Measurements from ENCODE around the gene MGMT. TPM values are rescaled to one million over a fixed set of nuclear protein-coding genes. Genes with fewer than 3 reads are reported as not detected.

Gene MGMT
- total and polyA plus RNA-seq, 2 of the 4 experiments (the other 2 are of a cell fraction), result 11.5 to 17.8 TPM

DNA sequence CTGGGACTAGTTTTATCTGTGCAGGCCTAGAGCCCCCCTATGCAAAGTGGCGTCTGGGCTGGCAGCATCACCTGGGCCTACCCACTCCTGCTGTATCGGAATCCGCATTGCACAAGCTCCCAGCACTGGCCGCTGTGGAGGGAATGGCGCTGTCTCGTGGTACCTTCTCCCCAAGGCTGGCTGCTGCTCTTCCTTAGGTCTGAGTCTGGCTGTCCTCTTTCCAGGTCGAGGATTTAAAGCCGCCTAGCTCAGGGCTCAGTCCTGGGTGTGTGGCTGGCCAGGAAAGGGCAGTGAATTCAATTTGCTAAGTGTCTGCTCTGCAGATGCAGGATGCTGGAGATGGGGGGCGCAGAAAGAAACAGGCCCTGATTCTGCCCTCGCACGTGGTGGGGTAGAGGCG is 44.7 kb downstream of the MGMT start:
- Histone ChIP-seq H3K79me1 (ENCODE audit: low read depth in 1 of 2, low read length in 2 of 2) (peaks cover 4 to 12% of the 10 kb centered on the region in 2 experiments; a peak in 2 of 4 replicates), H2AFZ (replicated peaks; ENCODE audit: low read length, poor library complexity) (no peak overlapping the region), H2AK9ac (replicated peaks; ENCODE audit: low read depth, low read length, poor library complexity) (no peak overlapping the region), H3K14ac (replicated peaks; ENCODE audit: low read depth, low read length) (no peak overlapping the region), H3K9me1 (ENCODE audit: insufficient read depth, low read length) (no peaks in the 10 kb centered on the region), H2BK15ac (ENCODE audit: low read depth, low read length) (no peak overlapping the region), H3K18ac (ENCODE audit: low read depth, low read length) (no peak overlapping the region), H3K4me2 (ENCODE audit: low read depth, low read length) (no peak overlapping the region), H4K8ac (ENCODE audit: low read depth in 2 of 2, low read length in 2 of 2) (no peak overlapping the region), H2BK20ac (ENCODE audit: low read depth, low read length) (no peak overlapping the region), H2AK5ac (ENCODE audit: low read depth, low read length) (no peak overlapping the region), H3K56ac (ENCODE audit: extremely low read depth, insufficient read depth, low read length) (no peak overlapping the region), H3K9me3 (ENCODE audit: control insufficient read depth, insufficient read depth, low read length) (peaks cover 5% of the 10 kb centered on the region), H4K20me1 (ENCODE audit: insufficient read depth, low read length) (no peaks in the 10 kb centered on the region), H3K36me3 (ENCODE audit: control insufficient read depth, insufficient read depth, low read length) (no peaks in the 10 kb centered on the region), H3K27ac (ENCODE audit: insufficient read depth, low read length) (no peak overlapping the region), H2BK5ac (ENCODE audit: low read depth, low read length, poor library complexity, severe bottlenecking) (no peak overlapping the region), H3K23ac (ENCODE audit: low read depth, low read length) (no peak overlapping the region), H3K4ac (ENCODE audit: low read depth, low read length) (no peak overlapping the region), H3K9ac (ENCODE audit: low read depth, low read length) (no peak overlapping the region), H4K91ac (ENCODE audit: insufficient read depth, low read depth, low read length) (no peak overlapping the region), H2BK120ac (ENCODE audit: low read depth, low read length) (no peak overlapping the region), H4K5ac (ENCODE audit: low read depth, low read length) (no peak overlapping the region), H3K4me1 (ENCODE audit: control insufficient read depth, insufficient read depth, low read length) (peaks cover 2% of the 10 kb centered on the region; the same call in 1 of the 2 replicates), H3K27me3 (ENCODE audit: control insufficient read depth, insufficient read depth, low read length) (no peaks in the 10 kb centered on the region), H3K4me3 (ENCODE audit: insufficient read depth, low read depth, low read length) (no peak overlapping the region)
- TF ChIP-seq, protein P1, sequence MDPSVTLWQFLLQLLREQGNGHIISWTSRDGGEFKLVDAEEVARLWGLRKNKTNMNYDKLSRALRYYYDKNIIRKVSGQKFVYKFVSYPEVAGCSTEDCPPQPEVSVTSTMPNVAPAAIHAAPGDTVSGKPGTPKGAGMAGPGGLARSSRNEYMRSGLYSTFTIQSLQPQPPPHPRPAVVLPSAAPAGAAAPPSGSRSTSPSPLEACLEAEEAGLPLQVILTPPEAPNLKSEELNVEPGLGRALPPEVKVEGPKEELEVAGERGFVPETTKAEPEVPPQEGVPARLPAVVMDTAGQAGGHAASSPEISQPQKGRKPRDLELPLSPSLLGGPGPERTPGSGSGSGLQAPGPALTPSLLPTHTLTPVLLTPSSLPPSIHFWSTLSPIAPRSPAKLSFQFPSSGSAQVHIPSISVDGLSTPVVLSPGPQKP (IDR thresholded peaks at IDR 0.05; ENCODE audit: borderline replicate concordance, low read depth, low read length), result no peak
- TF ChIP-seq, protein P2, sequence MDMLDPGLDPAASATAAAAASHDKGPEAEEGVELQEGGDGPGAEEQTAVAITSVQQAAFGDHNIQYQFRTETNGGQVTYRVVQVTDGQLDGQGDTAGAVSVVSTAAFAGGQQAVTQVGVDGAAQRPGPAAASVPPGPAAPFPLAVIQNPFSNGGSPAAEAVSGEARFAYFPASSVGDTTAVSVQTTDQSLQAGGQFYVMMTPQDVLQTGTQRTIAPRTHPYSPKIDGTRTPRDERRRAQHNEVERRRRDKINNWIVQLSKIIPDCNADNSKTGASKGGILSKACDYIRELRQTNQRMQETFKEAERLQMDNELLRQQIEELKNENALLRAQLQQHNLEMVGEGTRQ (IDR thresholded peaks at IDR 0.05; ENCODE audit: low read depth, low read length), result no peak
- TF ChIP-seq POLR2A (IDR thresholded peaks at IDR 0.05; ENCODE audit: low read depth, low read length), result no peak
- no peak for TF ChIP-seq FOS (IDR thresholded peaks at IDR 0.05; ENCODE audit: low read depth, low read length)
- no peak for TF ChIP-seq MAZ (IDR thresholded peaks at IDR 0.05; ENCODE audit: borderline replicate concordance, low read depth, low read length)
- TF ChIP-seq, protein P3, sequence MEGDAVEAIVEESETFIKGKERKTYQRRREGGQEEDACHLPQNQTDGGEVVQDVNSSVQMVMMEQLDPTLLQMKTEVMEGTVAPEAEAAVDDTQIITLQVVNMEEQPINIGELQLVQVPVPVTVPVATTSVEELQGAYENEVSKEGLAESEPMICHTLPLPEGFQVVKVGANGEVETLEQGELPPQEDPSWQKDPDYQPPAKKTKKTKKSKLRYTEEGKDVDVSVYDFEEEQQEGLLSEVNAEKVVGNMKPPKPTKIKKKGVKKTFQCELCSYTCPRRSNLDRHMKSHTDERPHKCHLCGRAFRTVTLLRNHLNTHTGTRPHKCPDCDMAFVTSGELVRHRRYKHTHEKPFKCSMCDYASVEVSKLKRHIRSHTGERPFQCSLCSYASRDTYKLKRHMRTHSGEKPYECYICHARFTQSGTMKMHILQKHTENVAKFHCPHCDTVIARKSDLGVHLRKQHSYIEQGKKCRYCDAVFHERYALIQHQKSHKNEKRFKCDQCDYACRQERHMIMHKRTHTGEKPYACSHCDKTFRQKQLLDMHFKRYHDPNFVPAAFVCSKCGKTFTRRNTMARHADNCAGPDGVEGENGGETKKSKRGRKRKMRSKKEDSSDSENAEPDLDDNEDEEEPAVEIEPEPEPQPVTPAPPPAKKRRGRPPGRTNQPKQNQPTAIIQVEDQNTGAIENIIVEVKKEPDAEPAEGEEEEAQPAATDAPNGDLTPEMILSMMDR (conservative IDR thresholded peaks at IDR 0.05; ENCODE audit: low read depth, low read length), result no peak
- no peak for TF ChIP-seq RFX5 (IDR thresholded peaks at IDR 0.05; ENCODE audit: low read depth, low read length)
- no peak for TF ChIP-seq RCOR1 (IDR thresholded peaks at IDR 0.05; ENCODE audit: insufficient replicate concordance, low read length)
- no peak for TF ChIP-seq CHD1 (IDR thresholded peaks at IDR 0.05; ENCODE audit: low read depth, low read length)
- TF ChIP-seq BHLHE40 (IDR thresholded peaks at IDR 0.05; ENCODE audit: low read depth, low read length), result no peak
- TF ChIP-seq MAFK (IDR thresholded peaks at IDR 0.05; ENCODE audit: low read depth, low read length), result no peak
- TF ChIP-seq MXI1 (IDR thresholded peaks at IDR 0.05; ENCODE audit: borderline replicate concordance, low read depth, low read length), result no peak
- no peak for TF ChIP-seq NFE2L2 (IDR thresholded peaks at IDR 0.05; ENCODE audit: low read depth, low read length)
- WGBS, 2 experiments (ENCODE audit: extremely low coverage in 2 of 2, insufficient read length in 1 of 2), result 85% methylated on average over 5 of the region's 12 CpGs; no CpG with 5 or more reads in 1 of the 2 experiments
- in situ Hi-C loops (cut with MboI; ENCODE audit: low sequenced_read_pairs), result no loop called here
- dilution Hi-C loops (cut with HindIII; ENCODE audit: low sequenced_read_pairs, unreplicated experiment), result no loop called here
- ChIA-PET CTCF (no interaction called here), POLR2A (ENCODE audit: unreplicated experiment) (no interaction called here)
- no TSS peak for BruUV-seq (replicated peaks)
- DNase-seq (no peak), ATAC-seq (ENCODE audit: low read depth) (no peak)
- intact Hi-C loops (cut with micrococcal nuclease), result no loop called here

All from IMR-90 (cell line).